PFSK-1 (cell line): Measurements from ENCODE around the gene ABHD16B.

Experiments used
- TAF1 ChIP-seq: IDR thresholded peaks from 2 replicates; pipeline ENCODE4 v1.6.1; 2012; ENCODE audit warnings: low read length, control low read depth, borderline replicate concordance; ENCODE audit not compliant: insufficient read depth
- TF ChIP-seq, protein P1 (sequence below), 2 experiments: IDR thresholded peaks; 2 replicates each; pipeline versions ENCODE4 v1.6.1 to v1.8.0; 2011 to 2012; ENCODE audit warnings: low read depth in 2 of 2, low read length in 2 of 2, control low read depth in 1 of 2, inconsistent platforms in 1 of 2, mild to moderate bottlenecking in 1 of 2, moderate library complexity in 1 of 2; ENCODE audit not compliant: insufficient read depth in 1 of 2

GRCh38 chr20:63868264-63868663 is 7.0 kb downstream of the ABHD16B start:
- TF ChIP-seq TAF1 = no peak
- TF ChIP-seq, protein P1, sequence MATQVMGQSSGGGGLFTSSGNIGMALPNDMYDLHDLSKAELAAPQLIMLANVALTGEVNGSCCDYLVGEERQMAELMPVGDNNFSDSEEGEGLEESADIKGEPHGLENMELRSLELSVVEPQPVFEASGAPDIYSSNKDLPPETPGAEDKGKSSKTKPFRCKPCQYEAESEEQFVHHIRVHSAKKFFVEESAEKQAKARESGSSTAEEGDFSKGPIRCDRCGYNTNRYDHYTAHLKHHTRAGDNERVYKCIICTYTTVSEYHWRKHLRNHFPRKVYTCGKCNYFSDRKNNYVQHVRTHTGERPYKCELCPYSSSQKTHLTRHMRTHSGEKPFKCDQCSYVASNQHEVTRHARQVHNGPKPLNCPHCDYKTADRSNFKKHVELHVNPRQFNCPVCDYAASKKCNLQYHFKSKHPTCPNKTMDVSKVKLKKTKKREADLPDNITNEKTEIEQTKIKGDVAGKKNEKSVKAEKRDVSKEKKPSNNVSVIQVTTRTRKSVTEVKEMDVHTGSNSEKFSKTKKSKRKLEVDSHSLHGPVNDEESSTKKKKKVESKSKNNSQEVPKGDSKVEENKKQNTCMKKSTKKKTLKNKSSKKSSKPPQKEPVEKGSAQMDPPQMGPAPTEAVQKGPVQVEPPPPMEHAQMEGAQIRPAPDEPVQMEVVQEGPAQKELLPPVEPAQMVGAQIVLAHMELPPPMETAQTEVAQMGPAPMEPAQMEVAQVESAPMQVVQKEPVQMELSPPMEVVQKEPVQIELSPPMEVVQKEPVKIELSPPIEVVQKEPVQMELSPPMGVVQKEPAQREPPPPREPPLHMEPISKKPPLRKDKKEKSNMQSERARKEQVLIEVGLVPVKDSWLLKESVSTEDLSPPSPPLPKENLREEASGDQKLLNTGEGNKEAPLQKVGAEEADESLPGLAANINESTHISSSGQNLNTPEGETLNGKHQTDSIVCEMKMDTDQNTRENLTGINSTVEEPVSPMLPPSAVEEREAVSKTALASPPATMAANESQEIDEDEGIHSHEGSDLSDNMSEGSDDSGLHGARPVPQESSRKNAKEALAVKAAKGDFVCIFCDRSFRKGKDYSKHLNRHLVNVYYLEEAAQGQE (IDR thresholded peaks at IDR 0.05; ENCODE audit: insufficient read depth in 1 of 2, low read depth in 2 of 2, low read length in 2 of 2) = no peak
